ENCODE measurements around the gene ITPR1.

The ITPR1 gene

DNA sequence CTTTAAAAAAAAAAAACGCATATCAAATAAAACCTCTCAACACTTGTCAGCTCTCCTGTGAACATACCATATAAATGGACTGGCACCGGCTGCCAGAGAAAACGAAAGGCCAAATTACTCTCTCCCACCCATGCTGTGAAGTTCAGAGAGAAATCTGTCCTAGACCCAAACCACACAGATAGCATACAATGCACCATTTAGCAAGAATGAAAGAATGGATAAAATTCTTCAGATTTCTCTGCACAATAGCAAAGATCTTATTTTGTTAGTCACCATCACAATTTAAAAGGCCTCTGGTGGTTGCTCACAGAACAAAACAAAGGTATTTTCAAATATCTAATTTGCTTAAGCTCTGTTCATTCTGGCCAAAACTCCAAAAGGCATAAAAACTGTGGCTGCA, 392.2 kb downstream of the ITPR1 start:
- no peak overlapping the region for H3K4me3 ChIP-seq (ENCODE audit: control insufficient read depth, low read depth, low read length)
- TF ChIP-seq, protein P1, sequence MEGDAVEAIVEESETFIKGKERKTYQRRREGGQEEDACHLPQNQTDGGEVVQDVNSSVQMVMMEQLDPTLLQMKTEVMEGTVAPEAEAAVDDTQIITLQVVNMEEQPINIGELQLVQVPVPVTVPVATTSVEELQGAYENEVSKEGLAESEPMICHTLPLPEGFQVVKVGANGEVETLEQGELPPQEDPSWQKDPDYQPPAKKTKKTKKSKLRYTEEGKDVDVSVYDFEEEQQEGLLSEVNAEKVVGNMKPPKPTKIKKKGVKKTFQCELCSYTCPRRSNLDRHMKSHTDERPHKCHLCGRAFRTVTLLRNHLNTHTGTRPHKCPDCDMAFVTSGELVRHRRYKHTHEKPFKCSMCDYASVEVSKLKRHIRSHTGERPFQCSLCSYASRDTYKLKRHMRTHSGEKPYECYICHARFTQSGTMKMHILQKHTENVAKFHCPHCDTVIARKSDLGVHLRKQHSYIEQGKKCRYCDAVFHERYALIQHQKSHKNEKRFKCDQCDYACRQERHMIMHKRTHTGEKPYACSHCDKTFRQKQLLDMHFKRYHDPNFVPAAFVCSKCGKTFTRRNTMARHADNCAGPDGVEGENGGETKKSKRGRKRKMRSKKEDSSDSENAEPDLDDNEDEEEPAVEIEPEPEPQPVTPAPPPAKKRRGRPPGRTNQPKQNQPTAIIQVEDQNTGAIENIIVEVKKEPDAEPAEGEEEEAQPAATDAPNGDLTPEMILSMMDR (conservative IDR thresholded peaks at IDR 0.05; ENCODE audit: control insufficient read depth, insufficient read depth, low read depth, low read length): no peak

DNA sequence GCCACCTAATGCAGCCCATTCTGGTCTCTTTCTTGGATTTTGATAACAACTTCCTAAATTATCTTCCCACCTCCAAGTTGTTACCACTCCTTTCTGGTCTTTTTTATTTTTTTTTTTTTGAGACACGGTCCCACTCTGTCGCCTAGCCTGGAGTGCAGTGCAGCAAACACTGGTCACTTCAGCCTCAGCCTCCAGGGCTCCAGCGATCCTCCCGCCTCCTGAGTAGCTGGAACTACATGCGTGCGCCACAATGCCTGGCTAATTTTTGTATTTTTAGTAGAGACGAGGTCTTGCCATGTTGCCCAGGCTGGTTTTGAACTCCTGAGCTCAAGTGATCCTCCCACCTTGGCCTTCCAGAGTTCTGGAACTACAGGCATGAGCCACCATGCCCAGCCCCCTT, 393.3 kb downstream of the ITPR1 start:
- TF ChIP-seq, protein P1 (conservative IDR thresholded peaks at IDR 0.05; ENCODE audit: control insufficient read depth, insufficient read depth, low read depth, low read length): no peak
- no peak overlapping the region for H3K4me3 ChIP-seq (ENCODE audit: control insufficient read depth, low read depth, low read length)
- DNase-seq (ENCODE audit: low read depth): no peak

More for the DNA sequence above, 392.2 kb downstream of the ITPR1 start:
- no peak for DNase-seq (ENCODE audit: low read depth)

DNA sequence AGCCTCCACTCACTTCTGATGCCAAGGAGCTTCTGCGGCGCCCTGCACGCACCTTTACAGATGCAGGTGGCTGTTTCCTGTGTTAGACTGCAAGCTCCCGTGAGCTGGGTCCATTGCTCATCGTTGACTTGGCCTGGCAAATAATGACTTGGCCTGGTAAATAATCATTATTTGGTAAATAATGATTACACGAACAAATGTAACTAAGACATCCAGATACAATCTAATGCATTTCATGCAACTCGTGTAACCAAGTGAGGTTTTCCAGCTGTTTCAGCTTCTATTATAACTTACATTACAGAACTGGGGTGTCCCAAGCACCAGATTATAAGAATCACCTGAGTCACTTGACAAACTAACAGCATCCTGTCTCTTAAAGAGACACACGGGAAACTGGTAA, 394.0 kb downstream of the ITPR1 start:
- no peak overlapping the region for H3K4me3 ChIP-seq (ENCODE audit: control insufficient read depth, low read depth, low read length)
- DNase-seq (ENCODE audit: low read depth): no peak
- TF ChIP-seq, protein P1 (conservative IDR thresholded peaks at IDR 0.05; ENCODE audit: control insufficient read depth, insufficient read depth, low read depth, low read length): no peak

DNA sequence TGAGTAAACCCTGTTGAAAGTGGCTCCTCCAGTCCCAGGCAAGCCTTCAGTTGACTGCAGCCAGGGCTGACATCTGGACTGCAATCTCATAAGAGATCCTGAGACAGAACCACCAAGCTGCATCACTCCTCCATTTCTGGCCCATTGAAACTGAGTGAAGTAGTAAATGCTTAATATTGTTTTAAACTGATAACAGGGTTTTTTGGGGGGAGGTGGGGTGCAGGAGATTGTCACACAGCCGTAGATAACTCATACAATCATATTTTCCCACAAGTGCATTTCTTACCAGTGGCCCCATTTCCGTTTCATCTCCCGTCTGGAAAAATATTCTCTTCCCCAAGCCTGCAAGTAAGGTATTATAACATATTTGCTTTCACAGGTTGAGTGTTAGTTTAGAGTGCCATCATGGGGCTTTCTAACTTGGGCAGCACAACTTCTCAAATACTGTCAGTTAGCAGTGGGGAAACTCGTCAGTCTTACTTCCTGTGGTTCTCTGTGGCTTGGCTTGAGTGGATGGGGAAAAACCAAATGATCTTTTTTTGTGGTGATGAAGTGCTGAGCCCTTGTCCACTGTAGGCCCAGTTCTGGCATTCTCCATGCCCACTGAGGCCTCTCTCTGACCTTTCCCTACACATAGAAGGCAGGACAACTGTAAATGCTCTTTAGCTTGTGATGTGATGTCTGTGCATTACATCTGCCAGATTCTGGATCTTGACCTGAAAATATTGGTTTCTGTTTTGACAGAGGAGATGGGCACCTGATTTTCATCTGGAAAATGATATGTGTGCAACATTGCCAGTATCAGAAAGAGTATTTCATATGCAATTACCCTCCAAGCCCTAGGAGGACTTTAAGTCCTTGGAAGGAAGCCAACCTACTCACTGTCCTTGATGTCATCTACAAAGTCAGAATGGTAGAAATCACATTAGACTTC, 396.0 kb downstream of the ITPR1 start:
- H3K4me3 ChIP-seq (ENCODE audit: control insufficient read depth, low read depth, low read length): no peak overlapping the region
- TF ChIP-seq, protein P1 (conservative IDR thresholded peaks at IDR 0.05; ENCODE audit: control insufficient read depth, insufficient read depth, low read depth, low read length): no peak
- DNase-seq (ENCODE audit: low read depth): peak; percentile 67

DNA sequence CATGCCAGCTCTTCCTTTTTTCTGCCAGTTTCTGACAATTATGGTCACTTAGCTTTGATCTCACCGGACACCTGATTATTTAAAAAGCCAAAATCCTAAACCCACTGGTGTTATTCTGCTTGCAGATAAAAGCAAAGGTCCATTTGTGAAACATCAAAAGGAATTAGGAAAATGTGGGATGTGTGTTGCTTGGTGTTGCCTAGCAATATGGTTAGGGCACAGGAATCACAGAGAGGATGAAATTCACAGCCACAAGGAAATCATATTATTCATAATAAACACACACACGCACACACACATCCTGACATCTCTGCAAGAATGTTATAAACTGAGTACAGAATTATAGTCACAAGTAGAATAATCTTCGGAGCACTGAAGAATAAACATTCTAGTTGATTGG, 396.7 kb downstream of the ITPR1 start:
- peak; percentile 10 for DNase-seq (ENCODE audit: low read depth)
- TF ChIP-seq, protein P1 (conservative IDR thresholded peaks at IDR 0.05; ENCODE audit: control insufficient read depth, insufficient read depth, low read depth, low read length): no peak
- H3K4me3 ChIP-seq (ENCODE audit: control insufficient read depth, low read depth, low read length): no peak overlapping the region

DNA sequence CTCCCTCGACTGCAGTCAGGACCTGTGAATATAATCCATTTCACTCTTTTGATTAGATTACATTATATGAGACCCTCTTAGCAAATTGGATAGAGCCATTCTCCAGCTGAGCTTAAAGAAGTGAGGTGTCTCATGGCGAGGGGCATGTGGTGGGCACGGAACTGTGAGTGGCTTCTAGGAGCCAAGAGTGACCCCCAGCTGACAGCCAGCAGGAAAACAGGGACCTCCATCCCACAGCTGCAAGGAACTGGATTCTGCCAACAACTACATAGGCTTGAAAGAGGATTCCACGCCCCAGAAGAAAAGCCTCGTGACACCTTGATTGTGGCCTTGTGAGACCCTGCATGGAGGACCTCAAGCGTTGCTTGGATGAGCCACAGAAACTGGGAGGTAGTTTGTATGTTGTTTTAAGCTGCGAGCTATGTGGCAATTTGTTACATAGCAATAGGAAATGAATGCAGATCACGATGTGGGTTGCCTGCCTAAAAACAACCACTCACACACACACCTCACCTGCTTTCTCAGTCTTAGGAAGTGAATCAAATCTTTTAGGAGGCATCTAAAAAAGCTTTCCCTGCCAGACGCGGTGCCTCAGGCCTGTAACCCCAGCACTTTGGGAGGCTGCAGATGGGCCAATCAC, 401.9 kb downstream of the ITPR1 start:
- DNase-seq (ENCODE audit: low read depth): peak; percentile 15
- no peak overlapping the region for H3K4me3 ChIP-seq (ENCODE audit: control insufficient read depth, low read depth, low read length)
- TF ChIP-seq, protein P1 (conservative IDR thresholded peaks at IDR 0.05; ENCODE audit: control insufficient read depth, insufficient read depth, low read depth, low read length): no peak
